GM23338 (cell line): ENCODE results near the gene UBA5. TPM values are rescaled to one million over a fixed set of nuclear protein-coding genes. Genes with fewer than 3 reads are reported as not detected.

Experiments
- ATAC-seq: fragments of 200-7000 bp; cut with Tn5 transposase; 3 replicates; pipeline ENCODE4 v1.9.1; 2020
- DNase-seq: peaks from one replicate; pipeline ENCODE4 v3.0.0-alpha.2; 2015; ENCODE audit warnings: low spot score
- H2AFZ ChIP-seq: fragments of 200-600 bp; sonication (generic); 2 replicates; pipeline ENCODE4 v1.8.0; 2016; ENCODE audit warnings: antibody characterized with exemption, mild to moderate bottlenecking, moderate library complexity
- H3F3A ChIP-seq: fragments of 200-600 bp; sonication (generic); replicated peaks from 2 replicates; pipeline ENCODE4 v1.8.0; 2017; ENCODE audit warnings: antibody characterized with exemption, mixed run types, low read depth
- H3K27ac ChIP-seq: fragments of 200-600 bp; sonication (generic); 2 replicates; pipeline ENCODE4 v1.6.1; 2016; ENCODE audit warnings: low read depth
- H3K27me3 ChIP-seq: fragments of 200-600 bp; sonication (generic); 2 replicates; pipeline ENCODE4 v1.8.0; 2016; ENCODE audit warnings: mild to moderate bottlenecking, mixed run types, moderate library complexity; ENCODE audit not compliant: insufficient read depth
- H3K36me3 ChIP-seq: fragments of 200-600 bp; sonication (generic); 2 replicates; pipeline ENCODE4 v1.8.0; 2016; ENCODE audit warnings: mild to moderate bottlenecking; ENCODE audit not compliant: insufficient read depth
- H3K4me1 ChIP-seq: fragments of 200-600 bp; sonication (generic); 2 replicates; pipeline ENCODE4 v1.8.0; 2016; ENCODE audit warnings: mild to moderate bottlenecking, moderate library complexity; ENCODE audit not compliant: insufficient read depth
- H3K4me2 ChIP-seq: fragments of 200-600 bp; sonication (generic); 2 replicates; pipeline ENCODE4 v1.7.1; 2017; ENCODE audit warnings: mixed run types
- H3K4me3 ChIP-seq: fragments of 200-600 bp; sonication (generic); 2 replicates; pipeline ENCODE4 v1.6.1; 2016; ENCODE audit warnings: mixed run types
- H3K79me2 ChIP-seq: fragments of 200-600 bp; sonication (generic); replicated peaks from 2 replicates; pipeline ENCODE4 v1.8.0; 2017; ENCODE audit warnings: mild to moderate bottlenecking; ENCODE audit not compliant: insufficient read depth
- H3K9me2 ChIP-seq: fragments of 200-600 bp; sonication (generic); 2 replicates; pipeline ENCODE4 v1.8.0; 2017; ENCODE audit not compliant: insufficient read depth
- H4K20me1 ChIP-seq: fragments of 200-600 bp; sonication (generic); replicated peaks from 2 replicates; pipeline ENCODE4 v1.8.0; 2017; ENCODE audit warnings: mild to moderate bottlenecking; ENCODE audit not compliant: insufficient read depth
- H3K27ac Mint-ChIP-seq: 2 replicates; pipeline ENCODE4 v1.8.0; 2020; ENCODE audit warnings: inconsistent platforms, mild to moderate bottlenecking, moderate library complexity, mixed read lengths
- H3K27me3 Mint-ChIP-seq: 3 replicates; pipeline ENCODE4 v1.8.0; 2022; ENCODE audit warnings: low read depth, mild to moderate bottlenecking, moderate library complexity, mixed read lengths, inconsistent platforms; ENCODE audit not compliant: insufficient read depth, poor library complexity
- H3K36me3 Mint-ChIP-seq: 3 replicates; pipeline ENCODE4 v1.8.0; 2021; ENCODE audit warnings: low read depth, mild to moderate bottlenecking, inconsistent platforms, moderate library complexity, mixed read lengths
- H3K4me1 Mint-ChIP-seq: 3 replicates; pipeline ENCODE4 v1.8.0; 2020; ENCODE audit warnings: mild to moderate bottlenecking, inconsistent platforms, mixed read lengths
- H3K4me3 Mint-ChIP-seq: 3 replicates; pipeline ENCODE4 v1.8.0; 2021; ENCODE audit warnings: moderate library complexity, mild to moderate bottlenecking, inconsistent platforms, mixed read lengths
- H3K9me3 Mint-ChIP-seq: 3 replicates; pipeline ENCODE4 v1.8.0; 2020; ENCODE audit warnings: moderate library complexity, mild to moderate bottlenecking, inconsistent platforms, mixed read lengths
- CREB1 ChIP-seq: fragments of 250-450 bp; sonication (Bioruptor Pico); IDR thresholded peaks from 2 replicates; pipeline ENCODE4 v1.5.0; 2020; ENCODE audit warnings: low read depth, mild to moderate bottlenecking, moderate library complexity
- EZH2phosphoT487 ChIP-seq: fragments of 200-600 bp; sonication (generic); IDR thresholded peaks from one replicate; pipeline ENCODE4 v1.8.1; 2018; ENCODE audit warnings: antibody characterized with exemption; ENCODE audit not compliant: unreplicated experiment
- JUNB ChIP-seq: IDR thresholded peaks from one replicate; pipeline ENCODE4 v1.6.1; 2016; ENCODE audit warnings: antibody characterized with exemption; ENCODE audit not compliant: unreplicated experiment
- NANOG ChIP-seq: IDR thresholded peaks from 2 replicates; pipeline ENCODE4 v1.6.1; 2016; ENCODE audit warnings: antibody characterized with exemption, borderline replicate concordance
- POLR2AphosphoS5 ChIP-seq: IDR thresholded peaks from 2 replicates; pipeline ENCODE4 v1.6.1; 2016; ENCODE audit warnings: antibody characterized with exemption, low read depth
- STAT1 ChIP-seq: IDR thresholded peaks from one replicate; pipeline ENCODE4 v1.6.1; 2016; ENCODE audit warnings: antibody characterized with exemption; ENCODE audit not compliant: unreplicated experiment
- ZNF114 ChIP-seq: fragments of 250-450 bp; sonication (Bioruptor Pico); IDR thresholded peaks from 2 replicates; pipeline ENCODE4 v1.5.0; 2020; ENCODE audit warnings: mild to moderate bottlenecking, moderate library complexity
- ZNF331 ChIP-seq: fragments of 250-450 bp; sonication (Bioruptor Pico); IDR thresholded peaks from 2 replicates; pipeline ENCODE4 v1.5.0; 2020; ENCODE audit warnings: low read depth, mild to moderate bottlenecking, moderate library complexity
- polyA plus RNA-seq: library from polyadenylated mRNA; unstranded; fragments of >200 nt; fragmentation: Nextera tagmentation; extraction: Ambion mirVana; gene quantifications from 2 replicates; pipeline ENCODE4 v1.2.1, GENCODE V29; 2016
- total RNA-seq: library from RNA; depleted of rRNA; stranded (reverse); fragments of >200 nt; shearing (Covaris generic); gene quantifications from 2 replicates; pipeline ENCODE4 v1.2.3, GENCODE V29; 2014
- TF ChIP-seq, protein P1 (sequence below), 2 experiments: fragments of 200-600 bp in 1 of 2; sonication (generic) in 1 of 2; conservative IDR thresholded peaks; 2 replicates each; pipeline versions ENCODE4 v1.5.1 to v1.6.1; 2016 to 2017; ENCODE audit warnings: antibody characterized with exemption in 2 of 2, low read depth in 2 of 2, mild to moderate bottlenecking in 2 of 2, moderate library complexity in 1 of 2
- TF ChIP-seq, protein P2 (sequence below): IDR thresholded peaks from 2 replicates; pipeline ENCODE4 v1.6.1; 2016; ENCODE audit warnings: antibody characterized with exemption

UBA5 gene
- total and polyA plus RNA-seq, 2 experiments from 2014 or later: 22.8 to 51.5 TPM

DNA sequence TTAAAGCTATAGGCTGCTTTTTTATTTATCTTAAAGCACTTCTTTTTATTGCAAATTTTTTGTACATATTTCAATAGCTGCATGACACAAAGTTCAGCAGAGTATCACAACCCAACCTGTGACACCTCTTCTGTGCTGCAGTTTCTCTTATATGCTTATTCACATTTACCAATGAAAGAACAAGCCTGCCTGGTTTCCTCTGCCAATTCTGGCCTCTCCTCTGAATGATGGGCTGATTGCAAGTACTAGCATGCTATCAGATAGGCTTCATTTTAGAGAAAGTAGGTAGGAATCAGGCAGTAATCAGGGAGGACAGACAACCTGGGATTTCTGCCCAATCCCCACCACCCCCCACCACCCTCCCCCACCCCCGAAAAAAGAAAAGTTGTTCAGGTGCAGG lies 36.5 kb upstream of the UBA5 start (continued):
- TF ChIP-seq, protein P1, sequence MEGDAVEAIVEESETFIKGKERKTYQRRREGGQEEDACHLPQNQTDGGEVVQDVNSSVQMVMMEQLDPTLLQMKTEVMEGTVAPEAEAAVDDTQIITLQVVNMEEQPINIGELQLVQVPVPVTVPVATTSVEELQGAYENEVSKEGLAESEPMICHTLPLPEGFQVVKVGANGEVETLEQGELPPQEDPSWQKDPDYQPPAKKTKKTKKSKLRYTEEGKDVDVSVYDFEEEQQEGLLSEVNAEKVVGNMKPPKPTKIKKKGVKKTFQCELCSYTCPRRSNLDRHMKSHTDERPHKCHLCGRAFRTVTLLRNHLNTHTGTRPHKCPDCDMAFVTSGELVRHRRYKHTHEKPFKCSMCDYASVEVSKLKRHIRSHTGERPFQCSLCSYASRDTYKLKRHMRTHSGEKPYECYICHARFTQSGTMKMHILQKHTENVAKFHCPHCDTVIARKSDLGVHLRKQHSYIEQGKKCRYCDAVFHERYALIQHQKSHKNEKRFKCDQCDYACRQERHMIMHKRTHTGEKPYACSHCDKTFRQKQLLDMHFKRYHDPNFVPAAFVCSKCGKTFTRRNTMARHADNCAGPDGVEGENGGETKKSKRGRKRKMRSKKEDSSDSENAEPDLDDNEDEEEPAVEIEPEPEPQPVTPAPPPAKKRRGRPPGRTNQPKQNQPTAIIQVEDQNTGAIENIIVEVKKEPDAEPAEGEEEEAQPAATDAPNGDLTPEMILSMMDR (conservative IDR thresholded peaks at IDR 0.05; ENCODE audit: low read depth in 2 of 2): no peak
- no peak for TF ChIP-seq ZNF331 (CRISPR knock-in tag)
- TF ChIP-seq JUNB: no peak
- TF ChIP-seq ZNF114 (CRISPR knock-in tag): no peak
- TF ChIP-seq, protein P2, sequence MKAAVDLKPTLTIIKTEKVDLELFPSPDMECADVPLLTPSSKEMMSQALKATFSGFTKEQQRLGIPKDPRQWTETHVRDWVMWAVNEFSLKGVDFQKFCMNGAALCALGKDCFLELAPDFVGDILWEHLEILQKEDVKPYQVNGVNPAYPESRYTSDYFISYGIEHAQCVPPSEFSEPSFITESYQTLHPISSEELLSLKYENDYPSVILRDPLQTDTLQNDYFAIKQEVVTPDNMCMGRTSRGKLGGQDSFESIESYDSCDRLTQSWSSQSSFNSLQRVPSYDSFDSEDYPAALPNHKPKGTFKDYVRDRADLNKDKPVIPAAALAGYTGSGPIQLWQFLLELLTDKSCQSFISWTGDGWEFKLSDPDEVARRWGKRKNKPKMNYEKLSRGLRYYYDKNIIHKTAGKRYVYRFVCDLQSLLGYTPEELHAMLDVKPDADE: no peak
- TF ChIP-seq EZH2phosphoT487: no peak
- no peak for TF ChIP-seq POLR2AphosphoS5
- TF ChIP-seq CREB1: no peak

DNA sequence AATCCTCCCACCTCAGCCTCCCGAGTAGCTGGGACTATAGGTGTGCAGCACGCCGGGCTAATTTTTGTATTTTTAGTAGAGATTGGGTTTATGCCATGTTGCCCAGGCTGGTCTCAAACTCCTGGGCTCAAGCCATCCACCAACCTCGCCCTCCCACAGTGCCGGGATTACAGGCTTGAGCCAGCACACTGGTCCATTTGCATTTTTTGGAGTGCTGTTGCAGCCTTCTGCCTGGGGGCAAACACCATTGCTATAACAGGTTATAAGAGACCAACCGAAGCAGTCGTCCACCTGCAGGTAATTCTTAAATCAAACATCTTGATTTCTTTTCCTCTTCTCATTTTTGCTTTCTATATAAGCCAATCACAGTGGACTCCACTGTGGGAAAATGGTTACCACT lies 35.3 kb upstream of the UBA5 start:
- Mint-ChIP-seq H3K4me1 (peaks cover 14% of the 10 kb centered on the region; the same call in 2 of the 3 replicates), H3K9me3 (no peaks in the 10 kb centered on the region), H3K27ac (no peak overlapping the region), H3K4me3 (no peak overlapping the region), H3K27me3 (no peaks in the 10 kb centered on the region), H3K36me3 (peaks cover 2% of the 10 kb centered on the region; the same call in 2 of the 3 replicates)
- H3K36me3 ChIP-seq: no peaks in the 10 kb centered on the region
- no peak overlapping the region for H2AFZ ChIP-seq
- H3K79me2 ChIP-seq: no peaks in the 10 kb centered on the region
- TF ChIP-seq ZNF114 (CRISPR knock-in tag): no peak
- H3K27ac ChIP-seq: no peak overlapping the region
- no peak overlapping the region for H3K4me2 ChIP-seq
- no peaks in the 10 kb centered on the region for H3F3A ChIP-seq
- no peaks in the 10 kb centered on the region for H3K27me3 ChIP-seq
- no peak overlapping the region for H3K4me3 ChIP-seq
- ATAC-seq (peak; percentile 56; the same call in 2 of the 3 replicates), DNase-seq (peak; percentile 21)
- H3K9me2 ChIP-seq: no peaks in the 10 kb centered on the region
- no peaks in the 10 kb centered on the region for H4K20me1 ChIP-seq
- H3K4me1 ChIP-seq: peaks cover 14% of the 10 kb centered on the region

DNA sequence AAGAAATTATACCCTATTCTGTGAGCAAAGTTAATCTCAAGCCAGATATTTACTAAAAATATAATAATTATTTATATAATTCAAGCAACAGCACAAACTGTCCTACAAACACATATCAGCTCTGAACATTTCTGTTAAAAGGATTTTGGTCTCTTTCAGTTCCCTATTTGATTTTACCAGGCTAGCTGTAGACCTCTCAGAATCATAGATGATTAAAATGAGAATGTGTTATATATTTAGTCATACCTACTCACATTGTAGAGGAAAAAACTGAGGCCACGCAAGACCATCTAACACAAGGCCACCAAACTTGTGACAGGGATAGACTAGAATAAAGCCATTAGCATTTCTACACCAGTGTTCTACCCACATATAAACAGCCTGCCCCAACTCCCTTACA lies 34.5 kb upstream of the UBA5 start:
- no peak overlapping the region for H3K27ac Mint-ChIP-seq
- no peaks in the 10 kb centered on the region for H3K9me3 Mint-ChIP-seq
- Histone ChIP-seq H3K9me2 (no peaks in the 10 kb centered on the region), H3K4me2 (no peak overlapping the region), H3K27me3 (no peaks in the 10 kb centered on the region), H3K79me2 (no peaks in the 10 kb centered on the region), H4K20me1 (no peaks in the 10 kb centered on the region), H3K27ac (0 out of 2 replicates have a peak overlapping the region, but pooled peaks have one; percentile 12), H3F3A (no peaks in the 10 kb centered on the region), H3K36me3 (no peaks in the 10 kb centered on the region), H3K4me3 (no peak overlapping the region), H2AFZ (no peak overlapping the region), H3K4me1 (peaks cover 14% of the 10 kb centered on the region)
- DNase-seq: no peak
- peaks cover 14% of the 10 kb centered on the region; the same call in 2 of the 3 replicates for H3K4me1 Mint-ChIP-seq
- ATAC-seq: no peak
- peaks cover 2% of the 10 kb centered on the region; the same call in 2 of the 3 replicates for H3K36me3 Mint-ChIP-seq
- H3K27me3 Mint-ChIP-seq: no peaks in the 10 kb centered on the region
- TF ChIP-seq JUNB (no peak), POLR2AphosphoS5 (no peak), STAT1 (no peak), NANOG (no peak)
- TF ChIP-seq, protein P2: no peak
- no peak overlapping the region for H3K4me3 Mint-ChIP-seq
